ENCODE results near the gene PLEKHH2.
"Not testable (repeated sequence)": the region's sequence is repeated elsewhere in the genome, so short reads cannot be mapped to it uniquely, and the experiment has no call there.

The PLEKHH2 gene

DNA sequence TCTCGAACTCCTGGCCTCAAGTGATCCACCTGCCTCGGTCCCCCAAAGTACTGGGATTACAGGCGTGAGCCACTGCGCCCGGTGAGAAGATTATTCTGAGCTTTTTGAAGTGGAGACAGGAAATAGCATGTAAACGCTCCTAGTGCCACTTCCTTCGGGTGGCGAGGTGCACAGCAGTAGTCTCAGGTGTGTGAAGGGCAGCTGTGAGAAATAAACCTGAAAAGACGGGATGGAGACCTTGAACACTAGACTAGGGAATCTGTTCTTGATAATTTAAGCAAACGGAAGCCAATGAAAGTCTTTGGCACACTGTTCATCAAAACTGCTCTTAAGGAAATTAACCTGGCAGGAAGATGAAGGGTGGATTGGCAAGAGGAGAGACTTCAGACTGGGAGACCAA, 439 bp upstream of the PLEKHH2 start:
- DNase-seq (ENCODE audit: low read depth) = no peak

GRCh38 chr2:43642363-43642762, 5.3 kb downstream of the PLEKHH2 start:
- DNase-seq (ENCODE audit: low read depth) = no peak

GRCh38 chr2:43643680-43644079, 6.6 kb downstream of the PLEKHH2 start:
- DNase-seq (ENCODE audit: low read depth) = no peak

GRCh38 chr2:43648994-43649701, 12.1 kb downstream of the PLEKHH2 start:
- DNase-seq (ENCODE audit: low read depth) = no peak

- DNase-seq (ENCODE audit: low read depth) = no peak
These were observed 16.4 kb downstream of the PLEKHH2 start for GRCh38 chr2:43653506-43653905.

DNA sequence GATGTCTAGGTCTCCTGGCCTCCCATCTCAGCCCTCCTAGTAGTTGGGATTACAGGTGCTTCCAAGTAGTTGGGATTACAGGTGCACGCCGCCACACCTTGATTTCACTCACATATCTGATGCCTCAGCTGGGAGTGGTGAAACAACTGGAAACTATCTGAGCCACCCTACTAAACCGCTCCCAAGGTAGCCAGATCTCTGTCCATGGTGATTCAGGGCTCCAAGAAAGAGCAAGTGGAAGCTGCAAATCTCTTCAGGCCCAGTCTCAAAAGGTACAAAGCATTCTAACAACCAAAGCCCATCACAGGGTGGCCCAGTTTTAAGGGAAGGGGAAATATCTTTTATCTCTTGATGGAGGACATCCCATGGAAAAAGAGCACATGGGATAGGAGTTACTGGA, 20.2 kb downstream of the PLEKHH2 start:
- no peak for DNase-seq (ENCODE audit: low read depth)

GRCh38 chr2:43675646-43676321, 38.7 kb downstream of the PLEKHH2 start:
- no peak for DNase-seq (ENCODE audit: low read depth)

DNA sequence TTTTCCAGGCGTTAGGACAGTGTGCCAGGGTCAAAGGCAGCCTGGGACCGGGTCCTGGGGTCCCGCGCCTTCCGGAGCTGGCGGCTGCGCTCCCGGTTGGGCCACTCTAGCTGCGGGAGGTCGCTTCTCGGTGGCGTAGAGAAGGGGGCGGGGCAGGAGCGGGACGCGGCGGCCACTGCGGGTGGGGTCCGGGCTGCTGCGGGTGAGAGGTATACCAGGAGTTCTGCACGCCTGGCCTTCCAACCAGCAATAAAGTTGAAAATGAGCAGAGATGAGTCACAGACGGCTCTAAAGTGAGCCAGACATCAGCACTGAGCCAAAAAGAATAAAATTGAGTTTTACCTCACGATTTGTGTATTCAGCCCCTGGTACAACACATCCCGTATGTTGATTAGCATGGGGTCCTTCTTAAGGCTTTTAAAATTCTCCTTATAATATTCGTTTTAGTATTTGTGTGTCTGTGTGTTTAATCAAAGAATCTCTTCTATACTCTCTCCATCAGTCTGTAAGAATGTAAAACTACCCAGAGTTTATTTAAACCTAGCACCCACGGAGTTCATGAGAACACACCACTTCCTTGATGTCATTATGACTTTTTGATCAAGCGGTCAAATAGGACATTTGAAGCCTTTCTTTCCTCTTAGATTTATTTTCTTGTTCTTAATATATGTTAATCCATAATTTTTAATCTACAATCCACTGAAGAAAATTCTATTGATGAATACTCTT, 39.4 kb downstream of the PLEKHH2 start, which contains the start of gene C1GALT1C1L:
Gene C1GALT1C1L (minus strand): TSS at position 108 of the 729 bp plus-strand sequence. CDS start 107 bp downstream, at position 1.
- peak; percentile 15 for DNase-seq (ENCODE audit: low read depth)

GRCh38 chr2:43677783-43678182, 40.7 kb downstream of the PLEKHH2 start:
- not testable (repeated sequence) for DNase-seq (ENCODE audit: low read depth)

DNA sequence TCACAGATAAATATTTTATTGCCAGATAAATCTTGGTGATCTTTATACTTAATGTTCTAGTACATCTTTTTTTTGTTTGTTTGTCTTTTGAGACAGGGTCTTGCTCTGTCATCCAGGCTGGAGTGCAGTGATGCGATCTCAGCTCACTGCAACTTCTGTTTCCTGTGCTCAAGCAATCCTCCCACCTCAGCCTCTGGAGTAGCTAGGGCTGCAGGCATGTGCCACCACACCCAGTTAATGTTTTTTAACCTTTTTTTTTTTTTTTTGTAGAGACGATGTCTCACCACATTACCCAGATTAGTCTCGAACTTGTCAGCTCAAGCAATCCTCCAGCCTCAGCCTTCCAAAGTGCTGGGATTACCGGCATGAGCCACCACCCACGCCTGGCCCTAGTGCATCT, 48.3 kb downstream of the PLEKHH2 start:
- DNase-seq (ENCODE audit: low read depth) = no peak

- no peak for DNase-seq (ENCODE audit: low read depth)
These were observed 52.9 kb downstream of the PLEKHH2 start for GRCh38 chr2:43689999-43690398.

DNA sequence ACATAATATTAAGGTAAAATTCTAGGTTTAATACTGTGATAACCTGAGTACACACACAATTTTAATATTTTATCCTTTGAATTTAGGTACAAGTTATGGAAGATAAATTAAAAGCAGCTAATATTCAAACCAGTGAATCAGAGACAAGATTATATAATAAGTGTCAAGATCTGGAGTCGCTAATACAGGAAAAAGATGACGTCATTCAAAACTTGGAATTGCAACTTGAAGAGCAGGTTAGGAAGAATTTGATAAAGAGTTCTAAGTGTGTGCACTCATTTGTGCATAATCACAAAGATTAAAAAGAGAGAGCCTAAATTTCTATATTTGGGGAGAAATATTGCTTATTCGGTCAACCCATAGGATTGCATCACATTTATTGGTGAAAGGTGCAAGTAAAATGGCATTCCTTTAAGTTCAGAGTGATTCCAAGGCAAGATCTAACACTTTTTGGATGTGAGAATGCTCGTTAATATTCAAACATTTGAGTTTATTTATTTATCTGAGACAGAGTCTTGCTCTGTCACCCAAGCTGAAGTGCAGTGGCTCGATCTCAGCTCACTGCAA, 55.5 kb downstream of the PLEKHH2 start:
- no peak for DNase-seq (ENCODE audit: low read depth)

- DNase-seq (ENCODE audit: low read depth) = not testable (repeated sequence)
These were observed 61.1 kb downstream of the PLEKHH2 start for GRCh38 chr2:43698140-43698539.

- DNase-seq (ENCODE audit: low read depth) = no peak
These were observed 62.7 kb downstream of the PLEKHH2 start for GRCh38 chr2:43699761-43700160.

- DNase-seq (ENCODE audit: low read depth) = no peak
These were observed 64.1 kb downstream of the PLEKHH2 start for GRCh38 chr2:43701111-43701510.

GRCh38 chr2:43707255-43708015, 70.4 kb downstream of the PLEKHH2 start:
- no peak for DNase-seq (ENCODE audit: low read depth)

DNA sequence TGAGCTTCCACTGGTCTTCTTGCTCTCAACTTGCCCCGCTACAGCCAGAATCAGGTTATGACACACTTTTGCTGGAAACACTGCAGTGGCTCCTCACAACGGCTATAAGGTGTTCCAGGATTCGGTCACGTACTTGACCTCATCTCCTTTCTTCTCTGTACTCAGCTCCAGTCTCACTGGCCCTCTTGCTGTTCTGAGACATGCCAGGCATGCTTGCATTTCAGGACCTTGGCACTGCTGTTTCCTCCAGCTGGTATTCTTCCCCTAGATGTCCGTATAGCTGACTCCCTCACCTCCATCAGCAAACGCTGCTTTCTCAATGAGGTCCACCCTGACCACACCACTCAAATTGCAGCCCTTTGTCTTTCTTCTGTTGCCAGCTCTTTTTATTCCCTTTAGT, 71.1 kb downstream of the PLEKHH2 start:
- DNase-seq (ENCODE audit: low read depth) = no peak

- DNase-seq (ENCODE audit: low read depth) = no peak
These were observed 71.8 kb downstream of the PLEKHH2 start for GRCh38 chr2:43708891-43709290.

GRCh38 chr2:43710866-43711265, 73.8 kb downstream of the PLEKHH2 start:
- no peak for DNase-seq (ENCODE audit: low read depth)

DNA sequence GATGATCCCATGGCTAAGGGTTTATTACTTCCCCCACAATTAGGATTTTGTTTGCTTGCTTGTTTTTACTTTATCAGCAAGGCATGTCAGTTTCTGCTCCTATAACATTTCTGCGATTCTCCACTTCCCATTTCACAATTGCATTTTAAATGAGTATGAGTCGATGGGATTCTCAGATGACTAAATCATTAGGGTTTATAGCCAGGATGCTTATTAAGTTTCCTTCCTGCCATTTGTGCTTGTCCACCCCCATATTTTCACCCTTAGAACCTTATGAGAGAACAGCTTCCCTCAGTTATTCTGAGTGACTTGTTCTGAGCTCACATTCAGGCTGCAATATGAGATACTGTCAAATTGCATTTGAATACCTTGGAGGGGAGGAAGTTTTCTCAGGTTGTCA, 77.1 kb downstream of the PLEKHH2 start:
- DNase-seq (ENCODE audit: low read depth) = no peak

DNA sequence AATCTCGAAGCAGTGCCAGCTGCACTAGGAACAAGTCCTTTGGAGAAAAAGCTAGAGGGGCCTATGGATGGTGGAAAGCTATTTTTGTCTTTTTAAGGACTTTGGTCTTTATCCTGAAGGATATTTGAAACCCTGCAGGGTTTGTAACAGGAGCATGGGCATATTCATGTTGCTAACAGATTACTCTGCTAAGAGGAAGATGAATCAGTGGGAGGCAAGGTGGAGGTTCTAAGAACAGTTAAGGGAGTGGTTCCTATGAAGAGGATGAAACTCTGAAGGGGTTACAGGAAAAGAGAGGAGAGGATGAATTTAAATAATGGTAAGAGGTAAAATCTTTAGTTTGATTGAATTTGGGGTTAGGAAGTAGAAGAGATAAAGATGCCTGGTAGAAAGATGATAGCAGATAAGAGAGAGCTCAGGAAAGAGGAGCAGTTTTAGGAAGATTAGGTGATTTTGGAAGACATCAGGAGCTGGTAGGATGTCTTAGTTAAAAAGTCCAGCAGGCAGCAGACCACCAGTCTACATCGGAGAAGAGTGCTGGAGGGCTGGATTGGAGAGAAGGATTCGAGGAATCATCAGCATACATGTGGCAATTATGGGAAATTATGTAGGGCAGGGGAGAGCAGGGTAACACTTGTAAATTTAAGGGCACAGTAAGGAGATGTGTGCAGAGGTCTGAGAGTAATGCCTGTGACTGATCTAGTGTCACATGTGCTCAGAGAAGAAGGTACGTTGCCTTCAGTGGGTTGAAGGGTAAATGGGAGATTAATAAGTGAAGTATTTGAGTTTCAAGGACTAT, 78.4 kb downstream of the PLEKHH2 start:
- DNase-seq (ENCODE audit: low read depth) = no peak
